SK-N-SH treated with all-trans-retinoic acid at 6 μM for 48 hours (cell line): ENCODE results near the gene MLLT6.

ENCODE experiments used
- ATAC-seq: fragments of 200-7000 bp; cut with Tn5 transposase; 3 replicates; pipeline ENCODE4 v1.9.1; 2020; ENCODE audit warnings: mild to moderate bottlenecking, moderate library complexity
- ARNTL ChIP-seq: fragments of 450-650 bp; formaldehyde crosslinking; IDR thresholded peaks from 2 replicates; pipeline ENCODE4 v1.5.0; 2020; ENCODE audit warnings: low read depth, mild to moderate bottlenecking, moderate library complexity, borderline replicate concordance
- BACH2 ChIP-seq: fragments of 250-450 bp; sonication (Bioruptor Pico); IDR thresholded peaks from 2 replicates; pipeline ENCODE4 v1.9.0; 2021; ENCODE audit warnings: mild to moderate bottlenecking, borderline replicate concordance
- CSDC2 ChIP-seq: fragments of 250-450 bp; sonication (Bioruptor Pico); IDR thresholded peaks from 2 replicates; pipeline ENCODE4 v1.5.0; 2020; ENCODE audit warnings: mild to moderate bottlenecking, moderate library complexity
- ESRRG ChIP-seq: fragments of 250-450 bp; sonication (Bioruptor Pico); IDR thresholded peaks from 2 replicates; pipeline ENCODE4 v1.6.1; 2021; ENCODE audit warnings: mild to moderate bottlenecking
- GLIS3 ChIP-seq: fragments of 250-450 bp; sonication (Bioruptor Pico); IDR thresholded peaks from 2 replicates; pipeline ENCODE4 v1.5.0; 2020; ENCODE audit warnings: mild to moderate bottlenecking, moderate library complexity
- ISL1 ChIP-seq: fragments of 250-450 bp; sonication (Bioruptor Pico); IDR thresholded peaks from 2 replicates; pipeline ENCODE4 v2.1.2; 2022; ENCODE audit warnings: mild to moderate bottlenecking, moderate library complexity
- OSR1 ChIP-seq: fragments of 250-450 bp; sonication (Bioruptor Pico); IDR thresholded peaks from 2 replicates; pipeline ENCODE4 v1.8.0; 2022; ENCODE audit warnings: moderate library complexity, mild to moderate bottlenecking, inconsistent platforms
- PPARA ChIP-seq: fragments of 250-450 bp; sonication (Bioruptor Pico); IDR thresholded peaks from 2 replicates; pipeline ENCODE4 v1.5.0; 2020; ENCODE audit warnings: mild to moderate bottlenecking, borderline replicate concordance
- RARB ChIP-seq: fragments of 250-450 bp; sonication (Bioruptor Pico); IDR thresholded peaks from 2 replicates; pipeline ENCODE4 v1.8.0; 2021; ENCODE audit warnings: mild to moderate bottlenecking, moderate library complexity
- SNAI2 ChIP-seq: fragments of 250-450 bp; sonication (Bioruptor Pico); IDR thresholded peaks from 2 replicates; pipeline ENCODE4 v1.5.0; 2020; ENCODE audit warnings: mild to moderate bottlenecking, moderate library complexity
- TOX ChIP-seq: fragments of 250-450 bp; sonication (Bioruptor Pico); IDR thresholded peaks from 2 replicates; pipeline ENCODE4 v1.8.0; 2021; ENCODE audit warnings: mild to moderate bottlenecking, moderate library complexity, borderline replicate concordance
- ZC3H10 ChIP-seq: fragments of 250-450 bp; sonication (Bioruptor Pico); IDR thresholded peaks from 2 replicates; pipeline ENCODE4 v1.5.1; 2021; ENCODE audit warnings: mild to moderate bottlenecking, moderate library complexity
- ZFP3 ChIP-seq: fragments of 250-450 bp; sonication (Bioruptor Pico); IDR thresholded peaks from 2 replicates; pipeline ENCODE4 v1.5.0; 2020; ENCODE audit warnings: mild to moderate bottlenecking, moderate library complexity
- ZFP30 ChIP-seq: fragments of 450-650 bp; formaldehyde crosslinking; IDR thresholded peaks from 2 replicates; pipeline ENCODE4 v1.5.0; 2022; ENCODE audit warnings: mild to moderate bottlenecking, moderate library complexity
- ZNF565 ChIP-seq: fragments of 450-650 bp; formaldehyde crosslinking; conservative IDR thresholded peaks from 2 replicates; pipeline ENCODE4 v1.5.0; 2020; ENCODE audit warnings: low read depth, mild to moderate bottlenecking, moderate library complexity
- ZNF70 ChIP-seq: fragments of 450-650 bp; formaldehyde crosslinking; IDR thresholded peaks from 2 replicates; pipeline ENCODE4 v1.5.0; 2020; ENCODE audit warnings: mild to moderate bottlenecking, moderate library complexity
- ZNF8 ChIP-seq: fragments of 450-650 bp; formaldehyde crosslinking; IDR thresholded peaks from 2 replicates; pipeline ENCODE4 v1.5.0; 2020; ENCODE audit warnings: mild to moderate bottlenecking, moderate library complexity
- TF ChIP-seq, protein P1 (sequence below): fragments of 250-450 bp; sonication (Bioruptor Pico); IDR thresholded peaks from 2 replicates; pipeline ENCODE4 v1.5.1; 2021; ENCODE audit warnings: mild to moderate bottlenecking, moderate library complexity
- TF ChIP-seq, protein P2 (sequence below): fragments of 250-450 bp; sonication (Bioruptor Pico); IDR thresholded peaks from 2 replicates; pipeline ENCODE4 v1.8.0; 2020; ENCODE audit warnings: mild to moderate bottlenecking, moderate library complexity, borderline replicate concordance
- TF ChIP-seq, protein P3 (sequence below): fragments of 250-450 bp; sonication (Bioruptor Pico); IDR thresholded peaks from 2 replicates; pipeline ENCODE4 v1.8.0; 2021; ENCODE audit warnings: low read depth, mild to moderate bottlenecking, moderate library complexity, borderline replicate concordance
- TF ChIP-seq, protein P4 (sequence below): fragments of 250-450 bp; sonication (Bioruptor Pico); IDR thresholded peaks from 2 replicates; pipeline ENCODE4 v1.5.1; 2020; ENCODE audit warnings: low read depth, mild to moderate bottlenecking, moderate library complexity

Gene MLLT6

DNA sequence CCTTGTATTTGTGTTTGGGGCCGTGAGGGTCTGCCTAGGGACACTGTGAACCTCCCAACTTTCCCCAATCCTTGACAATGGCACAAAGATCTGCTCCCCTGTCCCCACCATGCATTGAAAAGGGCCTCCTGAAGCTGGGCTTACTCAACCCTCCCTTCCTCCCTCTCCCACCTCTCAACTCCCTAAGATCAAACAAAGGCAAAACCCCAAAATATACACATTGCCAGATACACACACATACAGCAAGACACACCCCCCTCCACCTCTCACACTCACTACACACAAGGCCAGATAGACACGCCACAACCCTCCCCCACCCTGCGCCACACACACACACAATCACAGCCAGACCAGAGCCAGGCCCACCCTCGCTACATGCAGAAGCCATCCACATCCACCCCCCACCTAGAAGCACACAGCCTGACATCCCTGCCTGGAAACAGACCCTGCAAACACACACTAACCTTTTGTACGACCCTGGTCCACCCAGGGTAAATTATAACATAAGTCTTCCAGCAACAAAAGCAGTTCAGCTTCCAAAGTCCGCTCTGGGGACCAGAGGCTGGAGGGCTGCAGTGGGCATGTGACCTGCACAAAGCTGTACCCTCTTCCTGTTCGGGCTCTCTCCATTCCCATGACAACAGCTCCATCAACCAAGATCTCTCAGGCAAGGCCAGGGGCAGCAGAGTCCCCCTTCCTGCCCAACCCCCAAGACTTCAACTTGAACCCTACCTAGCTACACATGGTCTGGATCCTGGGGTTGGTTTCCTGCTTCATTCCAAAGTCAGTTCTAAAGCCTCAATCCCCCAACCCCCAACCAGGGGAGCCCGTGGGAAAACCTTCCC, 41.2 kb downstream of the MLLT6 start:
- ATAC-seq: no peak
- no peak for TF ChIP-seq ZNF8 (CRISPR knock-in tag)
- TF ChIP-seq ZNF70 (CRISPR knock-in tag): no peak
- no peak for TF ChIP-seq GLIS3 (CRISPR knock-in tag)
- TF ChIP-seq RARB: no peak
- no peak for TF ChIP-seq ARNTL (CRISPR knock-in tag)
- TF ChIP-seq ESRRG (CRISPR knock-in tag): no peak
- TF ChIP-seq, protein P1, sequence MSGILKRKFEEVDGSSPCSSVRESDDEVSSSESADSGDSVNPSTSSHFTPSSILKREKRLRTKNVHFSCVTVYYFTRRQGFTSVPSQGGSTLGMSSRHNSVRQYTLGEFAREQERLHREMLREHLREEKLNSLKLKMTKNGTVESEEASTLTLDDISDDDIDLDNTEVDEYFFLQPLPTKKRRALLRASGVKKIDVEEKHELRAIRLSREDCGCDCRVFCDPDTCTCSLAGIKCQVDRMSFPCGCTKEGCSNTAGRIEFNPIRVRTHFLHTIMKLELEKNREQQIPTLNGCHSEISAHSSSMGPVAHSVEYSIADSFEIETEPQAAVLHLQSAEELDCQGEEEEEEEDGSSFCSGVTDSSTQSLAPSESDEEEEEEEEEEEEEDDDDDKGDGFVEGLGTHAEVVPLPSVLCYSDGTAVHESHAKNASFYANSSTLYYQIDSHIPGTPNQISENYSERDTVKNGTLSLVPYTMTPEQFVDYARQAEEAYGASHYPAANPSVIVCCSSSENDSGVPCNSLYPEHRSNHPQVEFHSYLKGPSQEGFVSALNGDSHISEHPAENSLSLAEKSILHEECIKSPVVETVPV (CRISPR knock-in tag): no peak
- TF ChIP-seq PPARA (CRISPR knock-in tag): no peak
- TF ChIP-seq, protein P2, sequence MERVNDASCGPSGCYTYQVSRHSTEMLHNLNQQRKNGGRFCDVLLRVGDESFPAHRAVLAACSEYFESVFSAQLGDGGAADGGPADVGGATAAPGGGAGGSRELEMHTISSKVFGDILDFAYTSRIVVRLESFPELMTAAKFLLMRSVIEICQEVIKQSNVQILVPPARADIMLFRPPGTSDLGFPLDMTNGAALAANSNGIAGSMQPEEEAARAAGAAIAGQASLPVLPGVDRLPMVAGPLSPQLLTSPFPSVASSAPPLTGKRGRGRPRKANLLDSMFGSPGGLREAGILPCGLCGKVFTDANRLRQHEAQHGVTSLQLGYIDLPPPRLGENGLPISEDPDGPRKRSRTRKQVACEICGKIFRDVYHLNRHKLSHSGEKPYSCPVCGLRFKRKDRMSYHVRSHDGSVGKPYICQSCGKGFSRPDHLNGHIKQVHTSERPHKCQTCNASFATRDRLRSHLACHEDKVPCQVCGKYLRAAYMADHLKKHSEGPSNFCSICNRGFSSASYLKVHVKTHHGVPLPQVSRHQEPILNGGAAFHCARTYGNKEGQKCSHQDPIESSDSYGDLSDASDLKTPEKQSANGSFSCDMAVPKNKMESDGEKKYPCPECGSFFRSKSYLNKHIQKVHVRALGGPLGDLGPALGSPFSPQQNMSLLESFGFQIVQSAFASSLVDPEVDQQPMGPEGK (CRISPR knock-in tag): no peak
- TF ChIP-seq ZNF565 (CRISPR knock-in tag): no peak
- TF ChIP-seq, protein P3, sequence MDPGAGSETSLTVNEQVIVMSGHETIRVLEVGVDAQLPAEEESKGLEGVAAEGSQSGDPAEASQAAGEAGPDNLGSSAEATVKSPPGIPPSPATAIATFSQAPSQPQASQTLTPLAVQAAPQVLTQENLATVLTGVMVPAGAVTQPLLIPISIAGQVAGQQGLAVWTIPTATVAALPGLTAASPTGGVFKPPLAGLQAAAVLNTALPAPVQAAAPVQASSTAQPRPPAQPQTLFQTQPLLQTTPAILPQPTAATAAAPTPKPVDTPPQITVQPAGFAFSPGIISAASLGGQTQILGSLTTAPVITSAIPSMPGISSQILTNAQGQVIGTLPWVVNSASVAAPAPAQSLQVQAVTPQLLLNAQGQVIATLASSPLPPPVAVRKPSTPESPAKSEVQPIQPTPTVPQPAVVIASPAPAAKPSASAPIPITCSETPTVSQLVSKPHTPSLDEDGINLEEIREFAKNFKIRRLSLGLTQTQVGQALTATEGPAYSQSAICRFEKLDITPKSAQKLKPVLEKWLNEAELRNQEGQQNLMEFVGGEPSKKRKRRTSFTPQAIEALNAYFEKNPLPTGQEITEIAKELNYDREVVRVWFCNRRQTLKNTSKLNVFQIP (CRISPR knock-in tag): no peak
- TF ChIP-seq, protein P4, sequence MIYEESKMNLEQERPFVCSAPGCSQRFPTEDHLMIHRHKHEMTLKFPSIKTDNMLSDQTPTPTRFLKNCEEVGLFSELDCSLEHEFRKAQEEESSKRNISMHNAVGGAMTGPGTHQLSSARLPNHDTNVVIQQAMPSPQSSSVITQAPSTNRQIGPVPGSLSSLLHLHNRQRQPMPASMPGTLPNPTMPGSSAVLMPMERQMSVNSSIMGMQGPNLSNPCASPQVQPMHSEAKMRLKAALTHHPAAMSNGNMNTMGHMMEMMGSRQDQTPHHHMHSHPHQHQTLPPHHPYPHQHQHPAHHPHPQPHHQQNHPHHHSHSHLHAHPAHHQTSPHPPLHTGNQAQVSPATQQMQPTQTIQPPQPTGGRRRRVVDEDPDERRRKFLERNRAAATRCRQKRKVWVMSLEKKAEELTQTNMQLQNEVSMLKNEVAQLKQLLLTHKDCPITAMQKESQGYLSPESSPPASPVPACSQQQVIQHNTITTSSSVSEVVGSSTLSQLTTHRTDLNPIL (CRISPR knock-in tag): no peak
- no peak for TF ChIP-seq ISL1 (CRISPR knock-in tag)
- no peak for TF ChIP-seq OSR1
- TF ChIP-seq ZFP3 (CRISPR knock-in tag): no peak

DNA sequence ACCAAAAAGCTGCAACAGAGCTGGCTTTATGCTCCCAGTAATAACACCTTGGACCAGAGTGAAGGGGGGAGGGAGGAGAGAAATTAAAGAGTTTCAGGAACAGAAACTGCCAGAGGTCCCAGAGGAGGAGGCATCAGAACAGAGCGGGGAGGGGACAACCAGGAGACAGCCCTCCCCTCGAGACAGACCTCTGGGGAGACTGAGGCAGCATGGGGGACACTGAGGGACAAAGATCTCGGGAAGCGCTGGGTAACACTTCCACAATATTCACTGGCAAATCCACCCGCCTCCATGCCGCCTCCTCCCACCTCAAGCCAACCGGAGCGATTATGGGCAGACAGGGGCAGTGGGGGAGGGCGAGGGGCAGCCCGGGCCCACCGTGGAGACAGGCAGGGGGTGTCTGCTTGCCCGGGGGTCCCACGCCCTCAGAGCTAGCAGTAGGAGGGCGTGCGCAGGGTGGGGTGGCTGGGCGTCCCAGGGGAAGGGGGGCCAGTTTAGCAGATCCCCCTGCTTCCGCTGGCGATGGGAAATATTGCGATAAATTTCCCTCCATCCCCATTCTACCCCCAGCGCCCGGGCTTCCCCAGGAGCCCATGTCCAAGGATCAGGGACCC, 41.9 kb downstream of the MLLT6 start:
- ATAC-seq: no peak
- TF ChIP-seq ZNF70 (CRISPR knock-in tag) (no peak), SNAI2 (CRISPR knock-in tag) (no peak), OSR1 (no peak), RARB (no peak), BACH2 (no peak), GLIS3 (CRISPR knock-in tag) (no peak), ZNF565 (CRISPR knock-in tag) (no peak), ARNTL (CRISPR knock-in tag) (no peak), ZC3H10 (CRISPR knock-in tag) (no peak), ESRRG (CRISPR knock-in tag) (no peak), CSDC2 (CRISPR knock-in tag) (no peak), TOX (no peak), PPARA (CRISPR knock-in tag) (no peak), ZNF8 (CRISPR knock-in tag) (no peak), ISL1 (CRISPR knock-in tag) (no peak), ZFP30 (CRISPR knock-in tag) (no peak)
- TF ChIP-seq, protein P3 (CRISPR knock-in tag): no peak
- TF ChIP-seq, protein P1 (CRISPR knock-in tag): no peak
- TF ChIP-seq, protein P4 (CRISPR knock-in tag): no peak
- TF ChIP-seq, protein P2 (CRISPR knock-in tag): no peak
